ENCODE results near the gene GDI1.
A peak's percentile ranks its signal among the peaks of the same experiment; 100 is the strongest.

GDI1 gene

DNA sequence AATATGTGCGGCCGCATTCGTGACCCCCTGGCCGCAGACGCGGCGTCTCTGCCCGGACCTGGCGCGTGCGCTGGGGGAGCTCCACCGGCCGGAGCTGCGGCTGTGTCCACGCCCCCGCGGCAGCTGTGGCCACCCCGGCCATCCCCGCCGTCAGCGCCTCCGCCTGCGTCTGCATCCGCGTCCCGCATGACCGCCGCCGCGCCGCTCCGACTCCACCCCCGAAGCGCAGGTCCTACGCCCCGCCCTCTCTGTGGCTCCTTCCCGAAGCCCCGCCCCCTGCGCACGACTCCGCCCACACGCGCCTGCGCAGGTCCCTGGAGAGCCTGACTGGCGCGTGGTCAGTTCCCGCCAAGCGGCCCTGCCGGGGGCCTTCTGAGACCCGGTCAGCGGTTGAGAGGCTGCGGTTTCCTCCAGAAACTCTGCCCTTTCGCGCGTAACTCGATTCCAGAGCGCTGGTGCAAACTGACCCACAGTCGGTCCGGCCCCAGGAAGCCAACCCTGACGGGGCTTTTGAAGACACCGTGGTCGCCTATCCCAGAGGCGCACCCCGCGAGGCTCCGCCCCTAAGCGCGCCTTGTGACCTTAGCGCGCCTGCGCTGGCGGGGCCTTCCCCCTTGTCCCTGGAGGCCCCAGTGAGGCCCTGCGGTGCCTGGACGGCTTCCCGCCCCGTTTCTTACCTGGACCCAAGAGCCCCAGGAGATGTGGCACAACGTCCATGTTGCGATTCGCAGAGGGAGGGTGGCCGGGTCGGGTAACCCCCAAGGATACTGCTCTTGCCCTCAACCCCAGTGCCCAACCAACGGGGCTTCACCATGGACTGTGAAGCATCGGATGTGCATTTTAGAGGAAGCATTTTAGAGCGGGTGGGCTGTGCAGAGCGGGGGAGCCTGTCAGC is 42.0 kb downstream of the GDI1 start, which contains the start of gene LAGE3:
Gene LAGE3, minus strand, starts transcription at position 554 of the 895 bp plus-strand sequence. Its CDS starts 366 bp downstream, at position 188.
- DNase-seq: peak; percentile 45 to 94 (median 85)

DNA sequence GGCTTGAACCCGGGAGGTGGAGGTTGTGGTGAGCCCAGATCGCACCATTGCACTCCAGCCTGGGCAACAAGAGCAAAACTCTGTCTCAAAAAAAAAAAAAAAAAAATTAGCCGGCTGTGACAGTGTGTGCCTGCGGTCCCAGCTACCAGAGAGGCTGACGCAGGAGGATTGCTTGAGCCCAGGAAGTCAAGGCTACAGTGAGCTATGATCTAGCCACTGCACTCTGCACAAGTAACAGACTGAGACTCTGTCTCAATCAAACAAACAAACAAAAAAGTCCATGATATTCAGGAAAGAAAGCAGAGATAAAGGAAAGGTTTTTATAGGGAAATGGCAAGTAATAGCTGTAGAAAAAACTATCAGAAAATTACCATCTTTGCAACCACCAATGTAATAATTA is 44.2 kb downstream of the GDI1 start:
- no peak for DNase-seq

GRCh38 chrX:154481911-154482601 is 45.1 kb downstream of the GDI1 start:
- no peak for DNase-seq

GRCh38 chrX:154482786-154483185 is 45.8 kb downstream of the GDI1 start:
- no peak for DNase-seq

GRCh38 chrX:154483325-154483724 is 46.4 kb downstream of the GDI1 start:
- DNase-seq: no peak

DNA sequence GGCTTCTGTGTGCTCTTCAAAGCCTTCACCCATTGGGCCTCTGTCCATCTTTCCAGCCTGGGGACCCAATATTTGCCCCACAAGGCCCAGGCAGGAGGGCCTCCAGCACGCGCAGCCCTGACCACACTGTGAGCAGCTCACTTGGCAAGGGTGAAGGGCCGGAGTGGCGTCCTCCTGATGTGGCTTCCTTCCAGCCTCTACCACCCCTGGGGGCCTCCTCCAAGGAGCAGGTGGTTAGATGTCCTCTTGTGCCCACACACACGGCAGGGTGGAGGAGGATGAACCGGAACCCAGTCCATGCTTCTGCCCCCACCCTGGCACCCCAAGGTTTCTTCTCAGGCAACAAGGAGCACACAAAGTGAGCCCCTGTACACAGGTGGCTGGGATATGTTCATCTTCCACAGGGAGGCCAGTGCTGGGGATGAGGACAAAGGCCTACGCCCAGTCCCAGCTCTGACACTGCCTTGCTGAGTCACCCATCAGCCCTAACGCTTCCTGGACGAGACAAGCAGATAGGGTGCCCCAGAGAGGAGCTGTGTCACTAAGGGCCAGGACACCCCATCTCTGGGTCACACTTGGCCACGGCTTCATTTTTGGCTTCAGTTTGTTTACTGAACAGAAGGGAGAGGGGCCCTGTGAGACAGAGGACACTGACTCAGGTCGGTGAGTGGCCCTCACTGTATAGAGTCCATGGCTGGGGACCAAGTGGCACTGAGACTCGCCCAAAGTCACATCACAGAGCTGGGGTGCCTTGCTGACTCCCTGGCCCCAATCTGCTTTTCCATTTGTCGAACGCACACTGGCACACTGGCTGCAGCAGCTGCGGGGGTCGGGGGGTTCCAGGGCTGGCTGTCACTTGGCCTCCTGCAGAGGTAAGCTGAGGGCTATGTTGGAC is 47.5 kb downstream of the GDI1 start:
- DNase-seq: no peak

- DNase-seq: no peak
Measured at GRCh38 chrX:154485150-154486051, 48.4 kb downstream of the GDI1 start.

DNA sequence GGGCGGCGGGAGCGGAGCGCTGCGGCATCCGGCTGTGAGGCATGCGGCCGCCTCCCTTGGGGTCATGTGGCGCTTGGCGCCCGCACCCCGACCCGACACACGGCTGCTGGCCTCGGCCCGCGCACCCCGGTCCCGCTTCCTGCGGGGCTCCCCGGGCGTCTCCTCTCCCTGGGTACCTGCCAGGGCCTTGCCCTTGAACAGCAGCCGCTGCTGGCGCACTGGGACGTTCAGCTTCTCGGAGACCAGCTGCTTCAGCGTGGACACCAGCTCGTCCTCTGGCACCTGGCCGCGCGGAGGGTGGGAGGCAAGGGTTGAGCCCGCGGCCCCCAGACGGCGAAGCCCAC is 49.1 kb downstream of the GDI1 start:
- DNase-seq: peak in 9 of 56 donors; percentile 5 to 52 (median 20)

- DNase-seq: peak in 30 of 56 donors; percentile 1 to 64 (median 26)
Measured at GRCh38 chrX:154486396-154487207, 49.6 kb downstream of the GDI1 start, which contains the start of gene UBL4A. Gene UBL4A, minus strand, starts transcription at chrX:154486615. Its CDS starts 31 bp downstream, at chrX:154486584.

DNA sequence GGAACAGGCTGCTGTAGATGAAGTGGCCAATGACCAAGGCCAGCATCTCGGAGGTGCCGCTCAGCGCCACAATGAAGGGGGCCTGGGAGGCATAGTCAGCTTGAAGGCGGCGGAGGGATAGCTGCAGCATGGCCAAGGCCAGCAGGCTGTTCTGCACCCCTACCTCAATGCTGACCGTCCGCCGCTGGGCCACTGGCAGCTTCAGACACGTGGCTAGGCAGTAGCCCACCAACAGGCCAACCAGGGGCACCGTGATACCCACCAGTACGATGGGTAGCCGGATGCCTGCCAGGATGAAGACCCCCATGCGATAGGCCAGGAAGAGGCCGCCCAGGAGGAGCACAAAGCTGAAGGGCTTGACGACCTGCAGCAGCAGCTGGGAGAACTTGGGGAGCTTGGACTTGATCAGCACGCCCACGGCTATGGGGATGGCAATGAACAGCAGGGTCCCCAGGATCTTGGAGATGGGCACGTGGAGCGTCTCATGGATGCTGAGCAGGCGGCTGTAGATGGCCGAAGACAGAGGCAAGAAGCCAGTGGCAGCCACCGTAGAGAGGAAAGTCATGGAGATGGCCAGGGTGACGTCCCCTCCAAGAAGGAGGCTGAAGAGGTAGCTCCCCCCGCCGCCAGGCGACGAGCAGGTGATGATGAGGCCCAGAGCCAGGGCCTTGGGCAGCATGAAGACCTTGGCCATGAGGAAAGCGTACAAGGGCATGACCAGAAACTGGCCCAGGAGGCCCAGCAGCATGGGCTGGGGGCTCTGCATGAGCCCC is 50.8 kb downstream of the GDI1 start:
- no peak for DNase-seq

DNA sequence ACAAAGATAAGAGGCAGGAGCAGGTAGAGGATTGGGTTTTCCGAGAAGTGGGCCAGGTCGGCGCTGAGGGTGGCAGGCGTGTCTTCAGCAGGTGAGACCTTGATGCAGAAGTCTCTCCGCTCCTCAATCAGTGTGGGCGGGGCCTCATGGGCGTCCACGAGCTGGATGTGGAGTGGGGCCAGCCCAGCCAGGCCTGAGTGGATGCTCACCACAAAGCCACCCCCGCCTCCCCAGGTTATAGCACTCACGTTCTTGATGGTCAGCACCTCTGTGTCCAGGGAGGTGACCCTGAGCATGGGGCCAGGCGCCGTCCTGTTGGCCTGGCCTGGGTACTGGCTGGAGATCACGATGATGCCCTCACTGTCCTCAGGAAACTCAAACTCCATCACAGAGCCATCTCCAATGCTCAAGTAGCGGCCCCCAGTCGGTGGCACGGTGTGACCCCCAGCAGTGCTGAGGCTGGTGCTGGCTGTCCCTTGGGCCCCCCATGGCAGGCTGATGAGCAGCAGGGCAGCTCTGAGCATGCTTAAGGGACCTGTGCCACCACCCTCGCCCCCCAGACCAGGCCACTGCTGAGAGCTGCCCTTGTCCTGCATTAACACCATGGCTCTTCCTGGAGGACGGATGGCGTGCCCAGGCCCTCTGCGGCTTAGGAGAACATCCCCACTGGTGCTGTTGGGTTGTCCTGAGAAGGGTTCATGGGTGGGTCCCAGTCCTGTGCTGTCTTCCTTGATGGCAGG is 51.6 kb downstream of the GDI1 start:
- DNase-seq: no peak

DNA sequence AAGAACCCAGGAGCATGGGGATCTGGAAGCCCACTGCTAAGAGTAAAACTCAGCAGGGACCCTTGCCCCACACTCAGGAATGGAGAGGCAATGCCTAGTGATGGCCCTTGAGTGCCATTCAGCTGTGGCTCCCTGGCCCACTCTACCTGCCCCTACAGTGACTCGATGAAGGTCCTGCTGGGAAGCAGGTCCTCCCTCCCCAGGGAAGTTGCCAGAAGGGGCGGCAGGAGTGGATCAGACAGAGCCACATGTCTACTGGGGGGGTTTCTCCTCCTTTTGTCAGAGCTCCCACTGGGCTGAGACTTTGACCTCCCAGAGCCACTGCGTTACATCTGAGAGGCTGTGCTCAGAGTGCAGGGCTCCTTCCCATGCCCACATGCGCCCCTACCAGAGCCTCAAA is 52.2 kb downstream of the GDI1 start:
- no peak for DNase-seq

DNA sequence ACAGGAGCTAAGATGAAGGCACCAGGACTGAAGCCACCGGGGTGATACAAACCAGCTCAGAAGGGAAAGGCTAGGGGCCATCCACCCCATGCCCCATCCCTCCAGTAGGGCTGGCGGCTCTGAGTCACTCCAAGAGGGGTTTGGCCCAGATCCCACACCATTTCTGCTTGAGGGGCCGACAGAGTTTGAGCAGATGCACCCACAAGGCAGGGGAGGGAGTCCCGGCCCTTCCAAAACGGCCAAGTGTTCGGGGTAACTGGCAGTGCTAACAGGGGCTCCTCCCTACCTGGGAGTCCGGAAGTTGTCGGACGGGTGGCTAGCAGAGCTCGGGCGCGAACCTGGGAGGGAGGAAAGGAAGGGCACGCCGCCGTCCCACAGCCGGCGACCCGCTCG is 53.1 kb downstream of the GDI1 start:
- DNase-seq: peak in 7 of 56 donors; percentile 3 to 34 (median 27)

GRCh38 chrX:154490414-154491083 is 53.6 kb downstream of the GDI1 start, which contains the start of gene SLC10A3:
Gene SLC10A3, minus strand, starts transcription at chrX:154490629. Its CDS starts 1,689 bp downstream, at chrX:154488940.
- DNase-seq: peak; percentile 36 to 95 (median 88)

Data from nucleus accumbens (tissue), 56 donors.